Skeletal muscle satellite cell (primary cell): ENCODE results near the gene FAM177A1.

Experiments used
- H3K27me3 ChIP-seq: 2 replicates; pipeline ENCODE4 v1.7.0; 2013; ENCODE audit warnings: low read length; ENCODE audit not compliant: control insufficient read depth, insufficient read depth
- H3K36me3 ChIP-seq: 2 replicates; pipeline ENCODE4 v1.7.0; 2013; ENCODE audit warnings: mild to moderate bottlenecking, control low read depth, low read length; ENCODE audit not compliant: insufficient read depth
- H3K4me1 ChIP-seq: 2 replicates; pipeline ENCODE4 v1.7.0; 2013; ENCODE audit warnings: low read length; ENCODE audit not compliant: control insufficient read depth, insufficient read depth
- H3K4me2 ChIP-seq: 2 replicates; pipeline ENCODE4 v1.7.0; 2013; ENCODE audit warnings: mild to moderate bottlenecking, low read length
- H3K4me3 ChIP-seq: 2 replicates; pipeline ENCODE4 v1.7.0; 2013; ENCODE audit warnings: low read length
- H3K9ac ChIP-seq: 2 replicates; pipeline ENCODE4 v1.7.0; 2013; ENCODE audit warnings: mild to moderate bottlenecking, low read depth, low read length, moderate library complexity
- H3K9me3 ChIP-seq: replicated peaks from 2 replicates; pipeline ENCODE4 v1.7.0; 2013; ENCODE audit warnings: mild to moderate bottlenecking, control low read depth, low read length

FAM177A1 gene

DNA sequence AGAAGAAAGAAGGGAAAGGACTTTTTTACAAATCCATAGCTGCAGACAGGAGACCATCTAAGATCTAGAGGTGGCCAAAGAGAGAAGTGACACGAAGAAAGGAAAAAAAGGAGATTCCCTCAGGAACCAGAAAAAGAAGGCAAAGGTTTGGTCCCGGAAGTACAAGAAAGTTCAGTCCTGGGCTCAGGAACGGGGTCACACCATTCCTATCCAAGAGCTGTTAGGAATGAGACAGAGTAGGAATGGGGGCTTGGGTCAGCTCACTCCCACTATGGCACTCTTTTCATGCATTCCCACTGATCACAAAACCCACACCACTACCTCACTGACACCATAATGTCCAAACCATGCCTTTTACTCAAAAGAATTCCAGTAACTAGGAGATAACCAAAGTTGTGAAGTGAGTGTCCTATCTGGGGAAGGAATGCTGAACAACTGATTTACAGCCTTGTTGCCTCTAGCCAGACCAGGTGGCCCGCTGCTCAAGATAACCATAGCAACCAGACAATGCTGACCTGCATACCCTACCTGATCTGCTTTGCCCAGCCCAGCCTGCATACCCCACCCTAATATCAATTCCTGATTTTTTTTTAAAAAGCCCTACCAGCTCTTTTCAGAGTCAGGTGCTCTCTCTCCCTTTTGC lies 67.4 kb downstream of the FAM177A1 start:
- Histone ChIP-seq H3K36me3 (peaks cover 47% of the 10 kb centered on the region), H3K4me3 (no peak overlapping the region), H3K27me3 (no peaks in the 10 kb centered on the region), H3K4me1 (no peaks in the 10 kb centered on the region), H3K4me2 (no peak overlapping the region), H3K9ac (no peak overlapping the region), H3K9me3 (no peaks in the 10 kb centered on the region)

DNA sequence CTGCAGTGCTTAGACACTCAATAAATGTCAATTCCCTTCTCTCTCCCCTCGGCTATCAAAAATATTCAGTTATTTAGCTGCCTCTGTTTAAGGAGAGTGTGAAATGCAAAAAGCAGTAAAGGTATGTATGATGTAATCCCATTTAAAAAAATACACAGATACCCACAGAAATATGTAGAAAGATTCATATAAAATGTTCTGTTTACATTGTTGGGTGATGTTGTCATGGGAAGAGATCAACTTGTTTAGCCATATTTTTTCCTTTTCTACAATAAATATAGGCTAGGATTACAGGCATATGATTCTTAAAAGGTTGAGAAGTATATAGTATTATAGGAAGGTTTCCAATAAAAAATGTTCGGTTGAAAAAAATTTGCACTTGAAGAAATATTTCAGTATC lies 68.0 kb downstream of the FAM177A1 start:
- Histone ChIP-seq H3K9ac (no peak overlapping the region), H3K36me3 (peaks cover 47% of the 10 kb centered on the region), H3K27me3 (no peaks in the 10 kb centered on the region), H3K4me1 (no peaks in the 10 kb centered on the region), H3K4me3 (no peak overlapping the region), H3K9me3 (no peaks in the 10 kb centered on the region), H3K4me2 (no peak overlapping the region)

DNA sequence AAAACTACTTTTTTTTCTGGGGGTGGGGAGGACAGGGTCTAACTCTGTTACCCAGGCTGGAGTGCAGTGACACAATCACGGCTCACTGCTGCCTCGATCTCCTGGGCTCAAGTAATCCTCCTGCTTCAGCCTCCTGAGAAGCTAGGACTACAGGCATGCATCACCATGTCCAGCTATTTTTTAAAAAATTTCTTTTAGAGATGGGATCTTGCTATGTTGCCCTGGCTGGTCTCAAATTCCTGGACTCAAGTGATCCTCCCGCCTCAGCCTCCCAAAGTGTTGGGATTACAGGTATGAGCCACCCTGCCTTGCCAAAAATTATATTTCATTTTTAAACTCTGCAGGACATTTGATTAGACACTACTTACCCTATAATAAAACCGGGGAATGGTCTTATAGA lies 70.2 kb downstream of the FAM177A1 start:
- peaks cover 4% of the 10 kb centered on the region for H3K4me1 ChIP-seq
- H3K27me3 ChIP-seq = no peaks in the 10 kb centered on the region
- no peak overlapping the region for H3K4me3 ChIP-seq
- H3K9ac ChIP-seq = no peak overlapping the region
- peaks cover 31% of the 10 kb centered on the region for H3K36me3 ChIP-seq
- H3K9me3 ChIP-seq = no peaks in the 10 kb centered on the region
- no peak overlapping the region for H3K4me2 ChIP-seq

DNA sequence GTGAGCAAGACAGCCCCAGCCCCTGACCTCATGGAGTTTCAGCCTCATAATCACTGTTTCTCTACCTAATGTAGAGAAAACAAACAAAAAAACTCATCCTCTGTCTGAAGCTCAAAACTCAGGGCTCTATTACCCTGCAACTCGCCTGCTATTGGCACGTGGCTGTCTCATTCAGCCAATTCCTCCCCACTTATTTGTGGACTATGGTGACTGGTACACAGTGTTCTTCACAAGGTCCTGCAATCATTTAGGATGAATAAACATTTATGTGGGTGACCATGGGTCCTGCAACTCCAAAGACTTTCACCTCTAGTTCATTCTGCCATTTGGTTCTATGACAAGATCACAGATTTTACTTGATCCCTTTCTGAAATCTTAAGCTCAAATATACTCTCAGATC lies 71.0 kb downstream of the FAM177A1 start:
- peaks cover 22% of the 10 kb centered on the region for H3K36me3 ChIP-seq
- no peaks in the 10 kb centered on the region for H3K27me3 ChIP-seq
- H3K4me3 ChIP-seq = no peak overlapping the region
- no peak overlapping the region for H3K4me2 ChIP-seq
- H3K4me1 ChIP-seq = peaks cover 4% of the 10 kb centered on the region
- H3K9me3 ChIP-seq = no peaks in the 10 kb centered on the region
- H3K9ac ChIP-seq = no peak overlapping the region

DNA sequence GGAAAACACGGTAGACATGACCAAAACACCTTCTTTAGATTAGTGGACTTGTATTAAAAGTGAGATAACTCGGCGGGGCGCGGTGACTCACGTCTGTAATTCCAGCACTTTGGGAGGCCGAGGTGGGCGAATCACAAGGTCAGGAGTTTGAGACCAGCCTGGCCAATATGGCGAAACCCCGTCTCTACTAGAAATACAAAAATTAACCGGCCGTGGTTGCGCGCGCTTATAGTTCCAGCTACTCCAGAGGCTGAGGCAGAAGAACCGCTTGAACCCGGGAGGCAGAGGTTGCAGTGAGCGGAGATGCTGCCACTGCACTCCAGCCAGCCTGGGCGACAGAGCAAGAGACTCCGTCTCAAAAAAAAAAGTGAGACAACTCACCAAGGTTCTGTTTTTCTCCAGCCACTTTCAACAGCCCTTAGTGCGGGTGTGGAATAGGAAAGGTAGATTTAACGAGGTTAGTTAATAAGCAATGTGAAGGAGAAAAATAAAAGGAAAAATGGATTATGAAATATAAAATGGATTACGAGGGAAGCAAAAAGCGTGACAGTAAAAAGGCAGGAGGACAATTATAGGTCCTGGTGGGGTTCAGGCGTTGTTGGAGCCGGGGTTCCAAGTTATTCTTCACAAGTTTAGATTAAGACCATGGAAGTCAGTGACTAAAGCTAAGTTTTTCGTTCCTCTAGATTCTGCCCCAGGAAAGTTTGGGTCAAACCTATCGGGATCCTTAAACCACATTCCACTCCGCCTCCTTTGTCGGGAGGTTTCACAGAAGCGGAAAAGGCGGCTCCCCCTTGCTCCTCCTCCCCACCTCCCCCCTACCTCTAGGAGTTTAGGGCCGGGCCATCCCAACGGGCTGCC lies 75.2 kb downstream of the FAM177A1 start:
- H3K9ac ChIP-seq = peak overlapping the region; percentile 92
- no peaks in the 10 kb centered on the region for H3K27me3 ChIP-seq
- no peaks in the 10 kb centered on the region for H3K9me3 ChIP-seq
- H3K36me3 ChIP-seq = no peaks in the 10 kb centered on the region
- peak overlapping the region; percentile 85 for H3K4me3 ChIP-seq
- H3K4me1 ChIP-seq = peaks cover 17% of the 10 kb centered on the region
- H3K4me2 ChIP-seq = peak overlapping the region; percentile 86

DNA sequence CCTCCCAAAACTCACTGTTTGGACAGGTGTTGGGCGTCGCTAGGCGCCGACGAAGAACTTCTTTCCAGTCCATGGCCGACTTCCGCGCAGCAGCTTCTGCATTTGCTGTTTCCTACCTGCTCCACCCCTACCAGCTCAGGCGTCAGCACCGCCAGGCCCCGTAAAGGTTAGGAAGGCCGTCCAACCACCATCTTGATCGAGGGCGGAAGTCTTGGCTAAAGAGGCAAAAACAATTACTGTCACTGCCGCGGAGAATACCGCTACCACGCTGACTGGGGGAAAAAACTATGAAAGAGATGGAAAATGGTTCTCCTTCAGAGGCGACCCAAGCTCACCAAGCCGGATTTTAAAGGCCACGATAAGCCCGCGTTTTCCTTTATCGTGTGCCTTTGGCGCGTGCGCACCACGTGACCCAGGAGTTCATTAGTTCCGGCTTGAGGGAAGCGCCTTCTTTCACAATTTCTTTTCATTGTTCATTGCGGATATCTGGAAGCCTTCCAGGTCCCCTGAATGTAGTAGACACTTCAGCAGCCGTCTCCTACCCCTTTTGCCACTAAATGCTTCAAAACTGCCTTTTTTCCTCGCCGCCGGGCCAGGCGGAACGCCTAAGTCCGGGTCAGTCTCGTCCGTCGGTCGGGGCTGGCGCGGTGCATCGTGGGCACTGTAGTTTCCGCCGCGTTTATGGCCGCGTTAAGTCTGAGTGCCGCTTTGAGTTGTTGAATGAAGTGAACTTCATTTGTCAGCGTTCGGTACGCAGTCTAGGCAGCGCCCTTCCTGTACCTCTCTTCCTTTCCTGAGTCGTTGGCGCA lies 76.0 kb downstream of the FAM177A1 start, which contains the start of the genes PPP2R3C and PRORP:
PPP2R3C (minus strand) TSS at position 104 of the 809 bp plus-strand sequence; CDS start at position 73, 31 bp downstream.
PRORP (plus strand) TSS at position 666 of the 809 bp plus-strand sequence. CDS start 694 bp downstream, outside the sequence.
- Histone ChIP-seq H3K9me3 (no peaks in the 10 kb centered on the region), H3K36me3 (no peaks in the 10 kb centered on the region), H3K27me3 (no peaks in the 10 kb centered on the region), H3K9ac (peak within 1 kb of the TSS; percentile 92), H3K4me3 (peak within 1 kb of the TSS; percentile 85), H3K4me1 (peaks cover 17% of the 10 kb centered on the region), H3K4me2 (peak within 1 kb of the TSS; percentile 86)

DNA sequence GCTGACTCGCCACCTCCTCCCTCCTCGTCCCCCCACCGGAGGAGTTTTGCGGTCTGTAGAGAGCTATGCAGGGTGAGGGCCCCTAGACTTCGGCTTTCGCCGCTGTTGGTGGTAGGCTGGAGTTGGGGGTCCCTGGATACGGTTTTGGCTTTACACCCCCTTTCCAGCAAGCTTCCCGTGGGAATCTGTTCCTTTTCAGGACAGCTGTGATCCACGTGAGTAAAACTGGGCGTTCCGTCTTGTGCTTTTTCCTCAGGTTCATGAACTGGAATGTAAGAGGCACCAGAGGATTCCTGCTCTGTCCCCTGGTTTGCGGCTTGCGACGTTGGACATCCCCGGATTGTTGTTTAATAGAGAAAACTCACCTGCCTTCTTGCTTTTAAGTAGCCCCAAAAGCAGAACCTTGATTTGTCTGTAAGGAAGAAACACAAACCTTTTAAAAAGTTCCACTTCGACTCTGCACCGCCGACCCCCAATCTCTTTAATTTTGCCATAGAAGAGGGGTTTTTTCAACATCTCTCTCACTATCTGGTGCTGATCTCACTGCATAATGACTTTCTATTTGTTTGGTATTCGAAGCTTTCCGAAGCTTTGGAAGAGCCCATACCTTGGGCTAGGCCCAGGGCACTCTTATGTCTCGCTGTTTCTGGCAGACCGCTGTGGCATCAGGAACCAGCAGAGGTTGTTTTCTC lies 76.8 kb downstream of the FAM177A1 start:
- Histone ChIP-seq H3K4me3 (peak overlapping the region; percentile 85), H3K36me3 (peaks cover 3% of the 10 kb centered on the region), H3K9ac (peak overlapping the region; percentile 92), H3K9me3 (no peaks in the 10 kb centered on the region), H3K4me2 (peak overlapping the region; percentile 86), H3K4me1 (peaks cover 17% of the 10 kb centered on the region), H3K27me3 (no peaks in the 10 kb centered on the region)

DNA sequence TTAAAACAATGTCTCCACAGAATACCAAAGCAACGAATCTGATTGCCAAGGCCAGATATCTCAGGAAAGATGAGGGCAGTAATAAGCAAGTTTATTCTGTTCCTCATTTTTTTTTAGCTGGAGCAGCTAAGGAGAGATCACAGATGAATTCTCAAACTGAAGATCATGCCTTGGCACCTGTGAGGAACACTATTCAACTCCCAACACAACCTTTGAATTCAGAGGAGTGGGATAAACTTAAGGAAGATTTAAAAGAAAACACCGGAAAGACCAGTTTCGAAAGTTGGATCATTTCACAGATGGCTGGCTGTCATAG lies 77.3 kb downstream of the FAM177A1 start:
- H3K9me3 ChIP-seq = no peaks in the 10 kb centered on the region
- no peaks in the 10 kb centered on the region for H3K27me3 ChIP-seq
- H3K4me1 ChIP-seq = peaks cover 17% of the 10 kb centered on the region
- peak overlapping the region; percentile 86 for H3K4me2 ChIP-seq
- peaks cover 3% of the 10 kb centered on the region for H3K36me3 ChIP-seq
- peak overlapping the region; percentile 85 for H3K4me3 ChIP-seq
- H3K9ac ChIP-seq = peak overlapping the region; percentile 92

DNA sequence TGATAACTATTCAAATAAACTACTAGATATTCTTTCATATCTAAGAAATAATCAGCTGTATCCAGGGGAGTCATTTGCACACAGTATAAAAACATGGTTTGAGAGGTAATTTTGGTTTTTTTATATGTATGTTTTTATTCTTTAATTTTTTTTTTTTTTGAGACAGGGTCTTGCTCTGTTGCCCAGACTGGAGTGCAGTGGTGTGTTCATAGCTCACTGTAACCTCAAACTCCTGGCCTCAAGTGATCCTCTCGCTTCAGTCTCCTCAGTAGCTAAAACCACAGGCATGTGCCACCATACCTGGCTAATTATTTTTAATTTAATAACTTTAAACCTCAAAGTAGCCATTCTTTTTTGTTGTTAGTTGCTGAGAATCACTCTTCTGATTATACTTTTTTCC lies 78.1 kb downstream of the FAM177A1 start:
- H3K36me3 ChIP-seq = peaks cover 3% of the 10 kb centered on the region
- peak overlapping the region; percentile 86 for H3K4me2 ChIP-seq
- H3K4me3 ChIP-seq = no peak overlapping the region
- H3K4me1 ChIP-seq = peaks cover 17% of the 10 kb centered on the region
- no peak overlapping the region for H3K9ac ChIP-seq
- no peaks in the 10 kb centered on the region for H3K27me3 ChIP-seq
- no peaks in the 10 kb centered on the region for H3K9me3 ChIP-seq
